Right atrium auricular region (tissue), 2 donors: ENCODE results near the gene MMP14. TPM values are rescaled to one million over a fixed set of nuclear protein-coding genes. Genes with fewer than 3 reads are reported as not detected.

ENCODE experiments used
- DNase-seq: peaks from one replicate; pipeline ENCODE4 v3.0.0-alpha.2; 2019; ENCODE audit warnings: low spot score
- H3K27ac ChIP-seq, 2 donors: fragments of 200-600 bp; sonication (generic); 1 replicate in 1 of 2; 2 replicates in 1 of 2; pipeline ENCODE4 v1.5.1; 2016 to 2019
- H3K27me3 ChIP-seq, 2 donors: fragments of 200-600 bp; sonication (generic); one replicate each; pipeline versions ENCODE4 v1.5.1 to v1.6.0; 2017 to 2019
- H3K36me3 ChIP-seq: fragments of 200-600 bp; sonication (generic); one replicate; pipeline ENCODE4 v1.5.1; 2016
- H3K4me1 ChIP-seq, 2 donors: fragments of 200-600 bp; sonication (generic); one replicate each; pipeline versions ENCODE4 v1.5.1 to v1.6.0; 2017 to 2019
- H3K4me3 ChIP-seq, 2 donors: fragments of 200-600 bp; sonication (generic); 1 replicate in 1 of 2; 2 replicates in 1 of 2; pipeline ENCODE4 v1.5.1; 2017 to 2019; ENCODE audit warnings: mild to moderate bottlenecking in 1 of 2, moderate library complexity in 1 of 2
- H3K9me3 ChIP-seq, 2 donors: fragments of 200-600 bp; sonication (generic); one replicate each; pipeline ENCODE4 v1.5.1; 2019
- total RNA-seq, 2 donors: library from RNA; depleted of rRNA; stranded (reverse); fragments of >200 nt; gene quantifications; one replicate each; pipeline ENCODE4 v1.1.0, GENCODE V29; 2016
- TF ChIP-seq, protein P1 (sequence below), 2 donors: fragments of 200-600 bp; sonication (generic); IDR thresholded peaks; one replicate each; pipeline ENCODE4 v1.5.1; 2019; ENCODE audit warnings: antibody characterized with exemption in 2 of 2

Gene MMP14
- total RNA-seq, 2 donors from 2014 or later: 29.1 to 58.0 TPM

DNA sequence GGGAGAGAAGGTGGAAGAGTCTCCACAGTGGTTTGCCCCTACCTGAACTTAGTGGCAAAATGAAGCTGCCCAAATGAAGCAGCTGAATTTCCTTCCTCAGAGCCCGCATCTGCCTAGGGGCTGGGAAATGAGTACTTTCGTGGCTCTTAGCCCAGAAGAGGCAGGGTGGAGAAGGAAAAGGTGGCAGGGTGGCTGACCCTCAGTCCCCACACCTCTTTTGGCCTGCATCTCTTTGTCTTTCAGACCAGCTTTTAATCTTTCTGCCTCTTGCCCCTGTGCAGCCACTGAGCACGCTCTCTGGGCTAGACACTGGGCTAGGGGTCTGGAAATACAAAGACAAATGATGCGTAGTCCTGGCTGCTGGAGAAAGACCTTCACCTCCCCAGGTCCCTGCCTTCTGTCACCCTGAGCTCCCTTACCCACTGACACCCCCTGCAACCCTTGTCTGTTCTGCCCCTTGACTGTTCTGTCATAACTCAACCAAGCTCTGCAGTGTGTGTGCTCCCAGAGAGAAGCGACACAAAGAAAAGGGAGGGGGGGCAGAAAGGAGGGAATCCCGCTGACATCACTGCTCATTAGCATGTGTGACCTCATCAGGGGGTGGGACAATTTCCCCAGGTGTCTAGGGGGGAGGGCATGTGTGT lies 46.3 kb downstream of the MMP14 start:
- H3K36me3 ChIP-seq: peaks cover 18% of the 10 kb centered on the region
- peaks cover 0 to 17% of the 10 kb centered on the region in 2 donors for H3K4me1 ChIP-seq
- no peak for DNase-seq
- TF ChIP-seq, protein P1, sequence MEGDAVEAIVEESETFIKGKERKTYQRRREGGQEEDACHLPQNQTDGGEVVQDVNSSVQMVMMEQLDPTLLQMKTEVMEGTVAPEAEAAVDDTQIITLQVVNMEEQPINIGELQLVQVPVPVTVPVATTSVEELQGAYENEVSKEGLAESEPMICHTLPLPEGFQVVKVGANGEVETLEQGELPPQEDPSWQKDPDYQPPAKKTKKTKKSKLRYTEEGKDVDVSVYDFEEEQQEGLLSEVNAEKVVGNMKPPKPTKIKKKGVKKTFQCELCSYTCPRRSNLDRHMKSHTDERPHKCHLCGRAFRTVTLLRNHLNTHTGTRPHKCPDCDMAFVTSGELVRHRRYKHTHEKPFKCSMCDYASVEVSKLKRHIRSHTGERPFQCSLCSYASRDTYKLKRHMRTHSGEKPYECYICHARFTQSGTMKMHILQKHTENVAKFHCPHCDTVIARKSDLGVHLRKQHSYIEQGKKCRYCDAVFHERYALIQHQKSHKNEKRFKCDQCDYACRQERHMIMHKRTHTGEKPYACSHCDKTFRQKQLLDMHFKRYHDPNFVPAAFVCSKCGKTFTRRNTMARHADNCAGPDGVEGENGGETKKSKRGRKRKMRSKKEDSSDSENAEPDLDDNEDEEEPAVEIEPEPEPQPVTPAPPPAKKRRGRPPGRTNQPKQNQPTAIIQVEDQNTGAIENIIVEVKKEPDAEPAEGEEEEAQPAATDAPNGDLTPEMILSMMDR (IDR thresholded peaks at IDR 0.05): no peak
- H3K27ac ChIP-seq: no peak overlapping the region
- H3K9me3 ChIP-seq: no peaks in the 10 kb centered on the region
- H3K27me3 ChIP-seq: no peaks in the 10 kb centered on the region
- no peak overlapping the region for H3K4me3 ChIP-seq

DNA sequence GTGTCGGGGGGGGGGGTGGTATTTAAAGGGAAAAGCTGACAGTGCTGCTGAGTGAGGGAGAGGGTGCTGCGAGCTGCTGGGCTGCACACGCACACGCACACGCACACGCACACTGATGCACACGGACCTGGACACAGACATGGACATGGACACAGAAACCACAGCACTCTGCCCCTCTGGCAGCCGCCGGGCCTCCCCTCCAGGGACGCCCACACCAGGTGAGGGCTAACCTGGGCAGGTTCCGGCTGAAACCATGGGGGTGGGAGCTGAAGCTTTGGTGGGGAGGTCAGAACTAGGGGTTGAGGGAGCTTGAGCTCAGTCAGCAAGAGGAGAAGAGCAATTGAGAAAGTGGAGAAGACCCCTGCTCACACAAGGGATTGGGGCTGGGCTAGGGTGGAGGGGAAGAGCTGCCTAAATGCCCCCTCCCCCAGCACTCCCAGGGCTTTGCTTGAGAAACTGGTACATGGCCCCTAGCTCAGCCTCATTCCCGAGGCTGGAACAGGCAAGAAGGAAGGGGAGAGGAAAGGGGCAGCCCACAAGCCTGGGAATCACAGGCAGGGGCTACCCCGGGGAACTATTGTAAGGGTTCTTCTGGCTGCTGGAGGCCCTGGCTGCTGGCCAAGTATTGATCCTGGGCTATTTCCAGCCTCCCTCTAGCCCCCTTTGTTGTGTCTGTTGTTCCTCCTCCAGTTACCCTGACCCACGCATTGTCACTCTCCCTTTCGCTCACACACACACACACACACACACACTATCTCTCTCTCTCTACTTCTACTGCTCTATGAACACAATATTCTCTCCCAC lies 47.0 kb downstream of the MMP14 start, which contains the start of gene REM2:
TSS of gene REM2 (plus strand) at position 50 of the 804 bp plus-strand sequence. CDS start at position 116, 66 bp downstream.
- TF ChIP-seq, protein P1 (IDR thresholded peaks at IDR 0.05): no peak
- peaks cover 11% of the 10 kb centered on the region for H3K36me3 ChIP-seq
- H3K9me3 ChIP-seq: no peaks in the 10 kb centered on the region
- H3K27ac ChIP-seq: no peak within 1 kb of the TSS
- peaks cover 0 to 19% of the 10 kb centered on the region in 2 donors for H3K4me1 ChIP-seq
- no peak within 1 kb of the TSS for H3K4me3 ChIP-seq
- no peak for DNase-seq
- H3K27me3 ChIP-seq: no peaks in the 10 kb centered on the region

DNA sequence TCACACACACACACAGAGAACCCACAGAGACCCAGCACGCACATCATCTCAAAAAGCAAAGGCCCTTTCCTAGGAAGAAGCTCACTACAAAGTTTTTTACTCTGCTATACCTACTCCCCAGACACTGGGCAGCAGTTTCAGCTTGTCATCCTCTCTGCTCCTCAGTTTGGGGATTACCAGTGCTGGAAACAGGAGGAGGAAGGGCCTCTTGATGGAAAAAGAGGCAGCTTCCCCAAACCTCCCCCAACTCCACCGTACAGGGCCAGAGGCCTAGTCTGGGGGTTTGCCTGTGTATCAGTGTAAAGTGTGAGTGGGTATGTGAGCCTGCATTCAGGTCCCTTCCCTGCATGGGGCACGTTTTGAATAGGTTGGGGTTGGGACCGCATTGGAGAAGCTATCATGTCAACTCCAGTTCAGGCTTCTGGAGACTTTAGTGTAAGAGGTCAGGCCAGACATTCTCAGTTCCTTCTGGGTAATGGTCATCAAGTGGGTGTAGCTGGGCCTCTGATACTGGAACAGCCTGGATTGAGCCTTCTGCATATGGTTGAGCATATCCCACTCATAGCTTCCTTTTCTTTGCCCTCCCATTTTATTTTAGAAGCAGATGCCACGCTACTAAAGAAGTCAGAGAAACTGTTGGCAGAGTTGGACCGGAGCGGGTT lies 47.8 kb downstream of the MMP14 start:
- peaks cover 3% of the 10 kb centered on the region for H3K36me3 ChIP-seq
- TF ChIP-seq, protein P1 (IDR thresholded peaks at IDR 0.05): no peak
- no peaks in the 10 kb centered on the region for H3K9me3 ChIP-seq
- no peak overlapping the region for H3K4me3 ChIP-seq
- DNase-seq: no peak
- no peaks in the 10 kb centered on the region for H3K27me3 ChIP-seq
- H3K27ac ChIP-seq: no peak overlapping the region
- H3K4me1 ChIP-seq: peaks cover 0 to 19% of the 10 kb centered on the region in 2 donors

DNA sequence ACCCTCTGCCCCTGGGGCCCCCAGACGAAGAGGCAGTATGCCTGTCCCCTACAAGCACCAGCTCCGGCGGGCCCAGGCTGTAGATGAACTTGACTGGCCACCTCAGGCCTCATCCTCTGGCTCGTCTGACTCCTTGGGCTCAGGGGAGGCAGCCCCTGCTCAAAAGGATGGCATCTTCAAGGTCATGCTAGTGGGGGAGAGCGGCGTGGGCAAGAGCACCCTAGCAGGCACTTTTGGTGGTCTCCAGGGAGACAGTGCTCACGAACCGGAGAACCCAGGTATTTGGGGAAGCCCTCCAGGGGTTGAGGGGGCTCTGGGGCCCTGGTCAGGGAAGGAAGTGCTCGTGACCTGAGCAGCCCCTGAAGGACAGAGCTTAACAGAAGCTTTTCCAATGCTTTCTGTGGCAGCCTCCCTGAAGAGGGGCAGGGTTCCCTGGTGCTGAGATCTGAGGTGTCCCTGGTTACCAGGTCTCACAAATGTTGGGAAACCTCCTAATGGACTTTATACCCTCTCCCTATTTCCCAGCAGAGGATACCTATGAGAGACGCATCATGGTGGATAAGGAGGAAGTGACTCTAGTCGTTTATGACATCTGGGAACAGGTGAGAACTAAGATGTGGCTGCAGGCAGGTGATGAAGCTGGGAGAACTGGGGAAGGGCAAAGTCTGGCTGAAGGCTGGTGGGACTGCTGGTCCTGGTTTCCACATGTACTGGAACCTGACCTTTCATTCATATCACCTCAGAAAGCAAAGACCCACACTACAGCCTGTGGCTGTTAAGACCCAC lies 48.5 kb downstream of the MMP14 start:
- TF ChIP-seq, protein P1 (IDR thresholded peaks at IDR 0.05): no peak
- Histone ChIP-seq H3K4me1 (peaks cover 0 to 19% of the 10 kb centered on the region in 2 donors), H3K36me3 (no peaks in the 10 kb centered on the region), H3K4me3 (no peak overlapping the region), H3K27me3 (no peaks in the 10 kb centered on the region), H3K27ac (no peak overlapping the region), H3K9me3 (no peaks in the 10 kb centered on the region)
- no peak for DNase-seq

DNA sequence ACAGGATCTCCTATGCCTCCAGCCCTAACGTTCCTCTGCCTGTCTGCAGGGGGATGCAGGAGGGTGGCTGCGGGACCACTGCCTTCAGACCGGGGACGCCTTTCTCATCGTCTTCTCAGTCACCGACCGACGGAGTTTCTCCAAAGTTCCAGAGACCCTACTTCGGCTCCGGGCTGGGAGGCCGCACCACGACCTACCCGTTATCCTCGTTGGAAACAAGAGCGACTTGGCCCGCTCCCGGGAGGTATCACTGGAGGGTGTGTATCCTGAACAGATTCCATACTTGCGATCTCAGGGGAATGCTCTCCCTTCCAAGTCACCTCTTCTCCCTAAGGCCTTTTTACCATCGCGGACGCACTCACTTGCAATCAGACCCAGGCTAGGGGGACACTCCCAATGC lies 49.6 kb downstream of the MMP14 start:
- Histone ChIP-seq H3K27me3 (no peaks in the 10 kb centered on the region), H3K36me3 (no peaks in the 10 kb centered on the region), H3K27ac (no peak overlapping the region), H3K4me1 (peaks cover 0 to 19% of the 10 kb centered on the region in 2 donors), H3K9me3 (no peaks in the 10 kb centered on the region), H3K4me3 (no peak overlapping the region)
- no peak for DNase-seq
- TF ChIP-seq, protein P1 (IDR thresholded peaks at IDR 0.05): no peak
